Measurements from ENCODE around the gene RANBP9. TPM values are rescaled to one million over a fixed set of nuclear protein-coding genes. Genes with fewer than 3 reads are reported as not detected.

RANBP9 gene
- total and polyA plus RNA-seq, 2 experiments from 2014 or later = 12.1 to 31.8 TPM

GRCh38 chr6:13669476-13669875 is 42.2 kb downstream of the RANBP9 start:
- Histone ChIP-seq H2AFZ (no peak overlapping the region), H4K20me1 (replicated peaks; ENCODE audit: insufficient read depth) (peaks cover under 1% of the 10 kb centered on the region), H3K27me3 (ENCODE audit: insufficient read depth) (no peaks in the 10 kb centered on the region), H3K9me2 (ENCODE audit: insufficient read depth) (no peaks in the 10 kb centered on the region), H3K4me1 (ENCODE audit: insufficient read depth) (peaks cover 15% of the 10 kb centered on the region), H3K4me3 (no peak overlapping the region), H3K36me3 (ENCODE audit: insufficient read depth) (no peaks in the 10 kb centered on the region), H3K4me2 (no peak overlapping the region), H3K79me2 (replicated peaks; ENCODE audit: insufficient read depth) (peaks cover 100% of the 10 kb centered on the region), H3K27ac (ENCODE audit: low read depth) (no peak overlapping the region), H3F3A (replicated peaks; ENCODE audit: low read depth) (no peaks in the 10 kb centered on the region)
- Mint-ChIP-seq H3K27me3 (ENCODE audit: insufficient read depth, low read depth, poor library complexity) (peaks cover 4% of the 10 kb centered on the region), H3K4me3 (no peak overlapping the region), H3K4me1 (peaks cover 42% of the 10 kb centered on the region), H3K27ac (peak overlapping the region; percentile 78), H3K9me3 (no peaks in the 10 kb centered on the region), H3K36me3 (ENCODE audit: low read depth) (peaks cover 3% of the 10 kb centered on the region; the same call in 2 of the 3 replicates)
- DNase-seq (ENCODE audit: low spot score) (peak; percentile 30), ATAC-seq (peak; percentile 74)
- TF ChIP-seq JUNB (IDR thresholded peaks at IDR 0.05; ENCODE audit: unreplicated experiment) = no peak
- TF ChIP-seq, protein P1, sequence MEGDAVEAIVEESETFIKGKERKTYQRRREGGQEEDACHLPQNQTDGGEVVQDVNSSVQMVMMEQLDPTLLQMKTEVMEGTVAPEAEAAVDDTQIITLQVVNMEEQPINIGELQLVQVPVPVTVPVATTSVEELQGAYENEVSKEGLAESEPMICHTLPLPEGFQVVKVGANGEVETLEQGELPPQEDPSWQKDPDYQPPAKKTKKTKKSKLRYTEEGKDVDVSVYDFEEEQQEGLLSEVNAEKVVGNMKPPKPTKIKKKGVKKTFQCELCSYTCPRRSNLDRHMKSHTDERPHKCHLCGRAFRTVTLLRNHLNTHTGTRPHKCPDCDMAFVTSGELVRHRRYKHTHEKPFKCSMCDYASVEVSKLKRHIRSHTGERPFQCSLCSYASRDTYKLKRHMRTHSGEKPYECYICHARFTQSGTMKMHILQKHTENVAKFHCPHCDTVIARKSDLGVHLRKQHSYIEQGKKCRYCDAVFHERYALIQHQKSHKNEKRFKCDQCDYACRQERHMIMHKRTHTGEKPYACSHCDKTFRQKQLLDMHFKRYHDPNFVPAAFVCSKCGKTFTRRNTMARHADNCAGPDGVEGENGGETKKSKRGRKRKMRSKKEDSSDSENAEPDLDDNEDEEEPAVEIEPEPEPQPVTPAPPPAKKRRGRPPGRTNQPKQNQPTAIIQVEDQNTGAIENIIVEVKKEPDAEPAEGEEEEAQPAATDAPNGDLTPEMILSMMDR (conservative IDR thresholded peaks at IDR 0.05; ENCODE audit: low read depth in 2 of 2) = no peak
- no peak for TF ChIP-seq POLR2AphosphoS5 (IDR thresholded peaks at IDR 0.05; ENCODE audit: low read depth)
- TF ChIP-seq NANOG (IDR thresholded peaks at IDR 0.05; ENCODE audit: borderline replicate concordance) = no peak
- TF ChIP-seq EZH2phosphoT487 (IDR thresholded peaks at IDR 0.05; ENCODE audit: unreplicated experiment) = no peak
- no peak for TF ChIP-seq ZNF331 (CRISPR knock-in tag; IDR thresholded peaks at IDR 0.05; ENCODE audit: low read depth)
- TF ChIP-seq REST (IDR thresholded peaks at IDR 0.05; ENCODE audit: unreplicated experiment) = no peak
- TF ChIP-seq CREB1 (CRISPR knock-in tag; IDR thresholded peaks at IDR 0.05; ENCODE audit: low read depth) = no peak
- no peak for TF ChIP-seq STAT1 (IDR thresholded peaks at IDR 0.05; ENCODE audit: unreplicated experiment)
- TF ChIP-seq ZNF114 (CRISPR knock-in tag; IDR thresholded peaks at IDR 0.05) = no peak
- no peak for TF ChIP-seq ETS1 (IDR thresholded peaks at IDR 0.05)
- TF ChIP-seq, protein P2, sequence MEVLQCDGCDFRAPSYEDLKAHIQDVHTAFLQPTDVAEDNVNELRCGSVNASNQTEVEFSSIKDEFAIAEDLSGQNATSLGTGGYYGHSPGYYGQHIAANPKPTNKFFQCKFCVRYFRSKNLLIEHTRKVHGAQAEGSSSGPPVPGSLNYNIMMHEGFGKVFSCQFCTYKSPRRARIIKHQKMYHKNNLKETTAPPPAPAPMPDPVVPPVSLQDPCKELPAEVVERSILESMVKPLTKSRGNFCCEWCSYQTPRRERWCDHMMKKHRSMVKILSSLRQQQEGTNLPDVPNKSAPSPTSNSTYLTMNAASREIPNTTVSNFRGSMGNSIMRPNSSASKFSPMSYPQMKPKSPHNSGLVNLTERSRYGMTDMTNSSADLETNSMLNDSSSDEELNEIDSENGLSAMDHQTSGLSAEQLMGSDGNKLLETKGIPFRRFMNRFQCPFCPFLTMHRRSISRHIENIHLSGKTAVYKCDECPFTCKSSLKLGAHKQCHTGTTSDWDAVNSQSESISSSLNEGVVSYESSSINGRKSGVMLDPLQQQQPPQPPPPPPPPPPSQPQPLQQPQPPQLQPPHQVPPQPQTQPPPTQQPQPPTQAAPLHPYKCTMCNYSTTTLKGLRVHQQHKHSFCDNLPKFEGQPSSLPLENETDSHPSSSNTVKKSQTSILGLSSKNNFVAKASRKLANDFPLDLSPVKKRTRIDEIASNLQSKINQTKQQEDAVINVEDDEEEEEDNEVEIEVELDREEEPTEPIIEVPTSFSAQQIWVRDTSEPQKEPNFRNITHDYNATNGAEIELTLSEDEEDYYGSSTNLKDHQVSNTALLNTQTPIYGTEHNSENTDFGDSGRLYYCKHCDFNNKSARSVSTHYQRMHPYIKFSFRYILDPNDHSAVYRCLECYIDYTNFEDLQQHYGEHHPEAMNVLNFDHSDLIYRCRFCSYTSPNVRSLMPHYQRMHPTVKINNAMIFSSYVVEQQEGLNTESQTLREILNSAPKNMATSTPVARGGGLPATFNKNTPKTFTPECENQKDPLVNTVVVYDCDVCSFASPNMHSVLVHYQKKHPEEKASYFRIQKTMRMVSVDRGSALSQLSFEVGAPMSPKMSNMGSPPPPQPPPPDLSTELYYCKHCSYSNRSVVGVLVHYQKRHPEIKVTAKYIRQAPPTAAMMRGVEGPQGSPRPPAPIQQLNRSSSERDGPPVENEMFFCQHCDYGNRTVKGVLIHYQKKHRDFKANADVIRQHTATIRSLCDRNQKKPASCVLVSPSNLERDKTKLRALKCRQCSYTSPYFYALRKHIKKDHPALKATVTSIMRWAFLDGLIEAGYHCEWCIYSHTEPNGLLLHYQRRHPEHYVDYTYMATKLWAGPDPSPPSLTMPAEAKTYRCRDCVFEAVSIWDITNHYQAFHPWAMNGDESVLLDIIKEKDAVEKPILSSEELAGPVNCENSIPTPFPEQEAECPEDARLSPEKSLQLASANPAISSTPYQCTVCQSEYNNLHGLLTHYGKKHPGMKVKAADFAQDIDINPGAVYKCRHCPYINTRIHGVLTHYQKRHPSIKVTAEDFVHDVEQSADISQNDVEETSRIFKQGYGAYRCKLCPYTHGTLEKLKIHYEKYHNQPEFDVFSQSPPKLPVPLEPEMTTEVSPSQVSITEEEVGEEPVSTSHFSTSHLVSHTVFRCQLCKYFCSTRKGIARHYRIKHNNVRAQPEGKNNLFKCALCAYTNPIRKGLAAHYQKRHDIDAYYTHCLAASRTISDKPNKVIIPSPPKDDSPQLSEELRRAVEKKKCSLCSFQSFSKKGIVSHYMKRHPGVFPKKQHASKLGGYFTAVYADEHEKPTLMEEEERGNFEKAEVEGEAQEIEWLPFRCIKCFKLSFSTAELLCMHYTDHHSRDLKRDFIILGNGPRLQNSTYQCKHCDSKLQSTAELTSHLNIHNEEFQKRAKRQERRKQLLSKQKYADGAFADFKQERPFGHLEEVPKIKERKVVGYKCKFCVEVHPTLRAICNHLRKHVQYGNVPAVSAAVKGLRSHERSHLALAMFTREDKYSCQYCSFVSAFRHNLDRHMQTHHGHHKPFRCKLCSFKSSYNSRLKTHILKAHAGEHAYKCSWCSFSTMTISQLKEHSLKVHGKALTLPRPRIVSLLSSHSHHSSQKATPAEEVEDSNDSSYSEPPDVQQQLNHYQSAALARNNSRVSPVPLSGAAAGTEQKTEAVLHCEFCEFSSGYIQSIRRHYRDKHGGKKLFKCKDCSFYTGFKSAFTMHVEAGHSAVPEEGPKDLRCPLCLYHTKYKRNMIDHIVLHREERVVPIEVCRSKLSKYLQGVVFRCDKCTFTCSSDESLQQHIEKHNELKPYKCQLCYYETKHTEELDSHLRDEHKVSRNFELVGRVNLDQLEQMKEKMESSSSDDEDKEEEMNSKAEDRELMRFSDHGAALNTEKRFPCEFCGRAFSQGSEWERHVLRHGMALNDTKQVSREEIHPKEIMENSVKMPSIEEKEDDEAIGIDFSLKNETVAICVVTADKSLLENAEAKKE (CRISPR knock-in tag; IDR thresholded peaks at IDR 0.05) = no peak
- TF ChIP-seq EZH2 (IDR thresholded peaks at IDR 0.05; ENCODE audit: low read depth, unreplicated experiment) = no peak
